A204.1 (cell line): Measurements from ENCODE around the gene GZMH.
"Not testable (repeated sequence)": the region's sequence is repeated elsewhere in the genome, so short reads cannot be mapped to it uniquely, and the experiment has no call there.

Source experiments
- FAIRE-seq: peaks from 2 replicates; lab custom pipeline; 2012; peaks lifted over from hg19 to GRCh38; lab: Jason Lieb, UNC

GZMH gene

DNA sequence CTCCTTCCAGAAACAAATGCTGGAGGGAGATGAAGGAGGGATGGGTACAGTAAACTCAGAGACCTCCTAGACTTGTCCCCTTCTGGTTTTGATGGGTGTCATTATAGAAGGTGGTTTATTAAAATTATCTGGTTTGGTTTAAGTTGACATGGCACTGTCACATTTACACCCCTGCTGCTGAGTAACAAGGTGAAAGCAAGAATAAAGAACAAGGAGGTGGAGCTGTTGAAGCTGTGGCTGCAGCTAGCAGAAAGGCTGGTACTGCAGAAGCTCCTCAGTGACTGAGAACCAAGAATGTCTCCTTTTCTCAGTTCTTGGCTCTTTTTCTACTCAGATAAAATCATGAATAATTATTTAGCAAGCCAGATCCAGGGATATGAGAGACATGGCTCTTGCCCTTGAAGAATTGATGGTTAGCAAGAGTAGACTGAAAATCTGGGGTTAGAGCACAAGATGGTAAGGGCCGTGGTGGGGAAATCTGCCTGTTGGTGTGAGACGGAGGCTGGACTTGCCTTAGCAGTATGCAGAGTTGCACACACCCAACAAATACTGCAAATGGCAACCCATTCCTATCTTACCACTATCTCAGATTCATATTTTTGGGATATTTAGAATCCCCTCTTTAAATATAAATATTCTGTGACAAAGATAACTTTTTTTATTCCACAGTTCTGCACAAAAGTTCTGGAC, at the start of gene GZMH:
GZMH (minus strand) TSS at position 31 of the 690 bp plus-strand sequence. CDS start 72 bp downstream, outside the sequence.
- no peak for FAIRE-seq

- FAIRE-seq: not testable (repeated sequence)
Measured at GRCh38 chr14:24648361-24648760, 38.9 kb upstream of the GZMH start.

DNA sequence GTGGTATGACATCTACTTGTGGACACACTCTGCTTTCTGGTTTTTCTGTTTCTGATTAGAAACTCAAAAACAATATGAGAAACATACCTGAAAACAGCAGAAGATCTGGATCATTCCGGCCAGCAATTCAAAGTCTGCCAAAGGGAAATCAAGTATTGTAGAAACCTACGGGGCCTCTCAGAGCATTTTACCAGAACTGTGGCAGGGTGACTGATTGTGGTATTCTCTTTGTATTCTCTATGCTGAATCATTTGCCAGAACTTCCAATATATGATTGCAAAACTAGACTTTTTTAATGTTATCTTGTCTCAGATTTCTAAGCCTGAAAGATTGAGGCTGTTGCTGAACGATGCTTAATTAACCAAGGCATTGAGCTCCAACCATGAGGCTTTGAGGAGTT, 30.4 kb upstream of the GZMH start:
- FAIRE-seq: no peak

- FAIRE-seq: no peak
Measured at GRCh38 chr14:24639270-24639669, 29.8 kb upstream of the GZMH start.

- FAIRE-seq: no peak
Measured at GRCh38 chr14:24634158-24634557, 24.7 kb upstream of the GZMH start, which contains the start of gene GZMB. TSS of gene GZMB (minus strand) at chr14:24634190. CDS start at chr14:24634160, 30 bp downstream.

DNA sequence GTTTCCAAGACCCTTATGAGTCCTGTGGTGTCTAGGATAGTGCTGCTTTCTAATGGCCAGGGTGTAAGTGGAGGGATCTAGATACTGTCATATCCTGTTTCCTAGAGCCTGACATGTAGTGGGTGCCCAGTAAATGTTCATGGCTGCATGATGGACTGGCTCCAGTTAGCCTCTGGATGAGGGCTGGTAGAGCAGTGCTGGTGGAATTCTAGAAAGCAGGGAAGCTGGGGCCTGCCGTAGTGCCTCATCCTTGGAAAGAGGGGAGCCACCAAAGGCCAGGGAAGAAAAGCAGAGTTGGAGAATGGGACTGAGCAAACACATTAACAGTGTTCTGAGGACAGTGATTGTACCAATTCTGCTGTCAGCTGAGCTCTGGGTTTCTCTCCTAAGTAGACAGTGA, 23.9 kb upstream of the GZMH start:
- FAIRE-seq: no peak

DNA sequence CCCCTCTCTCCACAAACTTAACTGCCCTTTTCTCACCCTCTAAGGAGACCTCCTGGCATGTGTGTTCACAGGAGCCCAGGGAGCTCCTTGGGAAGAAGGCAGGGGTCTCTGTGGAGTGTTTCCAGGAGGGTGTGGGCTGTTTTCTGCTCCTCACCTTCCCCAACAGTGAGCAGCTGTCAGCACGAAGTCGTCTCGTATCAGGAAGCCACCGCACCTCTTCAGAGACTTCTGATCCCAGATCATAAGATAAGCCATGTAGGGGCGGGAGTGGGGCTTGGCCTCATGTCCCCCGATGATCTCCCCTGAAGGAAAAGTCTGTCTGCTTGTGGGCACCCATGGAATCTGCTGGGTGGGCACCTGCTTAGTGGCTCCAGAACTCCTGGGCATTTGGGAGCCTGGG, 23.3 kb upstream of the GZMH start:
- no peak for FAIRE-seq

- no peak for FAIRE-seq
Measured at GRCh38 chr14:24632336-24632735, 22.9 kb upstream of the GZMH start.

DNA sequence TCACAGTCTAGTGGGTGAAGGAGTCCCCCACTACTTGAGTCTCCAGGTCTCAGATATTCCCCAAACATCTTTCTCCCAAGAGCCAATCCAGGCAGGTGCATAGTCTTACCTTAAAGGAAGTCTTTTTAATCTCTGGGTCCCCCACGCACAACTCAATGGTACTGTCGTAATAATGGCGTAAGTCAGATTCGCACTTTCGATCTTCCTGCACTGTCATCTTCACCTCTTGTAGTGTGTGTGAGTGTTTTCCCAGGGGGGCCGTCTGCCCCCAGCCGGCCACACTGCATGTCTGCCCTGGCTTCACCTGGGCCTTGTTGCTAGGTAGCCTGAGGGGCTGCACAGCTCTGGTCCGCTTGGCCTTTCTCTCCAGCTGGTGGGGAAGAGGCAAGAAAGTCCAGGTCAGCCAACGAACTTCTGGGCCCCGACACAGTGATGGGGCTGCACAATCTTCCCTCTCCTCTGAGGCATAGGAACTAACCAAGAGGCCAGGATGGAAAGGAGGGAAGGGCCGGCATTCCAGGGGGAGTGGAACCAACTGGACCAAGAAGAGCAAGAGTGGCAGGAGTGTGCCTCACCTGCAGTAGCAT, 22.4 kb upstream of the GZMH start:
- no peak for FAIRE-seq

DNA sequence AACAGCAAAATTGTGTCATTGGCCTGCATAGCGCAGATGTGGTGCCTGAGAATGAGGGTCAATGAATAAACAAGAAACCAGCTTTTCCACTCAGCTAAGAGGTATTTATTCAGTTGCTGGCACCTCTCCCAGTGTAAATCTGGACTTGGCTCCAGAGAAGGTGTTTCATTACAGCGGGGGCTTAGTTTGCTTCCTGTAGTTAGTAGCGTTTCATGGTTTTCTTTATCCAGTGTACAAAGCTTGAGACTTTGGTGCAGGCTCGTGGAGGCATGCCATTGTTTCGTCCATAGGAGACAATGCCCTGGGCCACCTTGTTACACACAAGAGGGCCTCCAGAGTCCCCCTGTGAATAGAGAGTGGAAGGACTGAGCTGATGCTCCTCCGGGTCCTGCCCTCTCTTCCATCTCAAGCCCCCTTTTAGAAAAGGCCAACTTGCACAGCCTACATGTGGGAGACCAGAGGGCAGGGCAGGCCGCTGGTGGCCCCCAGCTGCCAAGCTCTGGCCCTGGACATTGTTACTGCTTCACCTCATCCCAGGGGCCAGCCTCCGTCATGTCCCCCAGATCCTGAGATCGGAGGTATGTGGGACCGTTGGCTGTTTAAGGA, 21.5 kb upstream of the GZMH start:
- FAIRE-seq: no peak

- no peak for FAIRE-seq
Measured at GRCh38 chr14:24630087-24630871, 20.8 kb upstream of the GZMH start.

GRCh38 chr14:24629521-24629920, 20.0 kb upstream of the GZMH start:
- no peak for FAIRE-seq

- no peak for FAIRE-seq
Measured at GRCh38 chr14:24613747-24614146, 4.3 kb upstream of the GZMH start.

DNA sequence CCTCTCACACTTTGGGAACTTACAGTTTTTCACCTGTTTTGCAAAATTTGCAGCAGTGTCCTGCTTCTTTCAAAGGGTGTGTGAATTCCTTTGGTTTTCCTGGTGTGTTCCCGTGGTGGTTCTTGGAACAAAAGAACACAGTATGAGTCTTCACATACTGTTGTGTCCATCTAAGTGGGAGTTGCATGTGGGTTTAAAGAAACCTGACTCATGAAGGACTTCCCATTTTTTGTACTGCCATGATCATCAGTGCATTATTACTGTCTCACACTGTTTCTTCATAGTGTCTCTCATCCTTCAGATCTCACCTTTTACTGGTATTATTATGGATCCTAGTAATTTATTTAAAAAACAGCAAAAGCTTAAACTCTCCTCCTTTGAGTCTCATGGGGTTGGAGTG, 3.8 kb upstream of the GZMH start:
- no peak for FAIRE-seq

GRCh38 chr14:24612196-24612595, 2.7 kb upstream of the GZMH start:
- FAIRE-seq: no peak

DNA sequence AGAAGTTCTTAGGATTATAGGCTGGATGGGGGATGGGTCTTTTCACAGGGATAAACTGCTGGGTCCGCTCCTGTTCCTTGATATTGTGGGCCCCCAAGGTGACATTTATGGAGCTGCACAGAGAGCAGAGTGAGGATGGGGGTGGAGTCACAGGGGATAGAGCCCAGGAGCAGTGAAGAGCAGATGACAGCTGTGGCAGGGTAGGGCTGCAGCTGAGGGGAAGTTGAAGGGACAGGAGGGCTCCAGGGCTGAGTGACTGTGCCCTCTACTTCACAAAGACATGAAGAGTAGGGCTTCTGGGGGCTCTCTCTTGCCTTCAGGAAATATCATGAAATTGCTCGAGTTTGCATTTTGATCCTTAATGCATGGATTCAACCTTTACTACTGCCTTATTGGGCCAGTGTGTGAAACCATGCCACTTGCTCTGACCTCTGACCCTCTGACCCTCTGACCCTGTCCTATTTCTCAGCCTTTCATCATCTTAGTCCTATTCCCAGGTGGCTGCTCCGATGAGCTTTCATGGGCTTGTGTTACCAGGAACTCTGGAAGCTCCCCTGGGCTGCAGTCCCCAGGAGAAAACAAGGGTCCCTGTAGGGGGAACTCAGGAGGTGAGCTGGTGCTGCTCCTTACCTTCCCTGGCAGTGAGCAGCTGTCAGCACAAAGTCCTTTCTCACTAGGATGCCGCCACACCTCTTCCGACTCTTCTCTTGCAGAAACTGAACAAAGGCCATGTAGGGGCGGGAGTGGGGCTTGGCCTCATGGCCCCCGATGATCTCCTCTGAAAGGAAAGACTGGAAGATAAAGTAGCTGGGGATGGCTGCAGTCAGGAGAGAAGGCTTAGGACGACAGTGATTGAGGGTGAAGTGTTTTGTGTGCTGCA, 1.6 kb downstream of the GZMH start:
- FAIRE-seq: no peak

- no peak for FAIRE-seq
Measured at GRCh38 chr14:24607081-24607480, 2.4 kb downstream of the GZMH start.

- no peak for FAIRE-seq
Measured at GRCh38 chr14:24606297-24606696, 3.2 kb downstream of the GZMH start.

- FAIRE-seq: no peak
Measured at GRCh38 chr14:24605435-24606190, 3.9 kb downstream of the GZMH start.

DNA sequence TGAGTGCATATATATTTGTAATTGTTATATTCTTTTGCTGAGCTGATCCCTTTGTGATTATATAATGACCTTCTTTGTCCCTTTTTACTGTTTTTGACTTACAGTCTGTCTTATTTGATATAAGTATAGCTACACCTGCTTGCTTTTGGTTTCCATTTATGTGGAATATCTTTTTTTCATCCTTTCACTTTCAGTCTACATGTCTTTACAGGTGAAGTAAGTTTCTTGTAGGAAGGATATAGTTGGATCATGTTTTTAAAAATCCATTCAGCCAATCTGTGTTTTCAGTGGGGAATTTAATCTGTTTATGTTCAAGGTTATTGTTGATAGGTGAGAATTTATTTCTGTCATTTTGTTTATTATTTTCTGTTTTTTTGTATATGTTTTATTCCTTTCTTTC, 12.1 kb downstream of the GZMH start:
- peak; percentile 57 for FAIRE-seq
